Measurements from ENCODE around the gene IRX4. TPM values are rescaled to one million over a fixed set of nuclear protein-coding genes. Genes with fewer than 3 reads are reported as not detected.

IRX4 gene
- total RNA-seq, 2 donors from 2014 or later, result not detected

DNA sequence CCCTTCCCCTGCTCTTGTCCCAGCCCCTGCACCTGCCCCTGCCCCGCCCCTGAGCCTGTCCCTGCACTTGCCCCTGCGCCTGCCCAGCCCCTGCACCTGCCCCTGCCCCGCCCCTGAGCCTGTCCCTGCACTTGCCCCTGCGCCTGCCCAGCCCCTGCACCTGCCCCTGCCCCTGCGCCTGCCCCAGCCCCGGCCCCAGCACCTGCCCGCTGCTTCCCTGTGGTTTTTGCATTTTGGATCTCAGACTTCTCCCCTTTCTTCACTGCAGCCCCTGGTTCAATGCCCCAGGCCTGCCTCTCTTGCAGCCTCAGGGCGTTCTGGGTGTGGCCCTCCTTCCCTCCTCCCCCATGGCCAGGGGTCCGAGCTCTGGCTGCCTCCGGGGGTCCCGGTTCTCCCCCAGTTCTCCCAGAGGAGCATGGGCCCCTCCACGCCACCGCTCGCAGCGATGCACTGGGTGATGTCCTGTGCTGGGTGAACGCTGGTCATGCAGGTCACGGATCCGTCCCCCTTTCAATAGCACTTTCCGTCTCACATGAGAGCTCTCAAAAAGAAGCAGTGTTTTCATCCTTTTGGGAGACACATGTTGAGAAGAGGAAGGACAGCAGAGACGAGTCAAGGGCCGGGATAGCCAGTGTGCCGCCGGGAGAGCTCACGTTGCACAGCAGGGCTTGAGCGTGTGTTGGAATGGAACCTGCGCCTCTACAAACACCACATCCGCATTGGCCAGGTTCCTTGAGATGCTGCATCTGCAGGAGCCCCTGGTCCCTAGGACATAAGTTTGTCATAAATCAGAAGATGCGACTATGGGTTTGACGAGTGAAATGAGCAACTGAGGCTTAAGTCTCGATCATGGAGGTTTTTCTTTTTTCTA, 44.0 kb upstream of the IRX4 start:
- Histone ChIP-seq H3K4me1 (no peaks in the 10 kb centered on the region), H3K36me3 (no peaks in the 10 kb centered on the region), H3K27me3 (peaks cover 14% of the 10 kb centered on the region), H3K9ac (ENCODE audit: low read depth in 2 of 2, low read length in 2 of 2) (no peak overlapping the region), H3K27ac (no peak overlapping the region), H3K4me3 (no peak overlapping the region), H3K9me3 (no peaks in the 10 kb centered on the region)
- intact Hi-C loops (cut with DNase I), result no loop called here
- no peak for DNase-seq
- TF ChIP-seq, protein P1, sequence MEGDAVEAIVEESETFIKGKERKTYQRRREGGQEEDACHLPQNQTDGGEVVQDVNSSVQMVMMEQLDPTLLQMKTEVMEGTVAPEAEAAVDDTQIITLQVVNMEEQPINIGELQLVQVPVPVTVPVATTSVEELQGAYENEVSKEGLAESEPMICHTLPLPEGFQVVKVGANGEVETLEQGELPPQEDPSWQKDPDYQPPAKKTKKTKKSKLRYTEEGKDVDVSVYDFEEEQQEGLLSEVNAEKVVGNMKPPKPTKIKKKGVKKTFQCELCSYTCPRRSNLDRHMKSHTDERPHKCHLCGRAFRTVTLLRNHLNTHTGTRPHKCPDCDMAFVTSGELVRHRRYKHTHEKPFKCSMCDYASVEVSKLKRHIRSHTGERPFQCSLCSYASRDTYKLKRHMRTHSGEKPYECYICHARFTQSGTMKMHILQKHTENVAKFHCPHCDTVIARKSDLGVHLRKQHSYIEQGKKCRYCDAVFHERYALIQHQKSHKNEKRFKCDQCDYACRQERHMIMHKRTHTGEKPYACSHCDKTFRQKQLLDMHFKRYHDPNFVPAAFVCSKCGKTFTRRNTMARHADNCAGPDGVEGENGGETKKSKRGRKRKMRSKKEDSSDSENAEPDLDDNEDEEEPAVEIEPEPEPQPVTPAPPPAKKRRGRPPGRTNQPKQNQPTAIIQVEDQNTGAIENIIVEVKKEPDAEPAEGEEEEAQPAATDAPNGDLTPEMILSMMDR (IDR thresholded peaks at IDR 0.05), result no peak

GRCh38 chr5:1926071-1926440, 43.3 kb upstream of the IRX4 start:
- H3K36me3 ChIP-seq, result no peaks in the 10 kb centered on the region
- no peak for DNase-seq
- TF ChIP-seq, protein P1 (IDR thresholded peaks at IDR 0.05), result no peak
- H3K4me1 ChIP-seq, result no peaks in the 10 kb centered on the region
- intact Hi-C loops (cut with DNase I), result no loop called here
- H3K27me3 ChIP-seq, result peaks cover 8% of the 10 kb centered on the region
- no peaks in the 10 kb centered on the region for H3K9me3 ChIP-seq
- H3K27ac ChIP-seq, result no peak overlapping the region
- no peak overlapping the region for H3K9ac ChIP-seq (ENCODE audit: low read depth in 2 of 2, low read length in 2 of 2)
- H3K4me3 ChIP-seq, result no peak overlapping the region

- DNase-seq, result no peak
- H3K9me3 ChIP-seq, result no peaks in the 10 kb centered on the region
- intact Hi-C loops (cut with DNase I), result no loop called here
- H3K36me3 ChIP-seq, result no peaks in the 10 kb centered on the region
- H3K9ac ChIP-seq (ENCODE audit: low read depth in 2 of 2, low read length in 2 of 2), result no peak overlapping the region
- TF ChIP-seq, protein P1 (IDR thresholded peaks at IDR 0.05), result no peak
- no peak overlapping the region for H3K27ac ChIP-seq
- peaks cover 1% of the 10 kb centered on the region for H3K27me3 ChIP-seq
- H3K4me3 ChIP-seq, result no peak overlapping the region
- no peaks in the 10 kb centered on the region for H3K4me1 ChIP-seq
Observed at GRCh38 chr5:1925111-1926070, 42.7 kb upstream of the IRX4 start.

DNA sequence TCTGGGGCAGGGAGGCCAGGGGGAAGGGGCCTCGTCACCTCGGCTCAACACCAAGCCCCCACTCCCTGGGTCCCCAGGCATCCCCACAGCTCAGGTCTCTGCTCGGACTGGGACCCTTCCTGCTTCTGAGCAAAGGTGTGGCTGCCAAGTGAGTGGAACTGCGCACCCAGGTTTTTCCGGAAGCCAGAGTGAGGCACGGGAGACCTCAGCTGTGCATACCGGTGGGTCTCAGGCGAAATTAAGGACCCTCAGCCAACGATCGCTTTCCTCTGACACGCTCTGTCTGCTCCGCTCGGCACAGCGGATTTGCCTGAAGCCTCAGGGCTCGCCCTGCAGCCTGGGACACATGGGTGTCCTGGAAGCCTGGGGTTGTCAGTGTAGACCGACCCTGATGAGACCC, 41.0 kb upstream of the IRX4 start:
- Histone ChIP-seq H3K4me3 (no peak overlapping the region), H3K36me3 (no peaks in the 10 kb centered on the region), H3K9ac (ENCODE audit: low read depth in 2 of 2, low read length in 2 of 2) (no peak overlapping the region), H3K4me1 (no peaks in the 10 kb centered on the region), H3K27ac (no peak overlapping the region), H3K27me3 (no peaks in the 10 kb centered on the region), H3K9me3 (no peaks in the 10 kb centered on the region)
- TF ChIP-seq, protein P1 (IDR thresholded peaks at IDR 0.05), result no peak
- no peak for DNase-seq
- intact Hi-C loops (cut with DNase I), result no loop called here

DNA sequence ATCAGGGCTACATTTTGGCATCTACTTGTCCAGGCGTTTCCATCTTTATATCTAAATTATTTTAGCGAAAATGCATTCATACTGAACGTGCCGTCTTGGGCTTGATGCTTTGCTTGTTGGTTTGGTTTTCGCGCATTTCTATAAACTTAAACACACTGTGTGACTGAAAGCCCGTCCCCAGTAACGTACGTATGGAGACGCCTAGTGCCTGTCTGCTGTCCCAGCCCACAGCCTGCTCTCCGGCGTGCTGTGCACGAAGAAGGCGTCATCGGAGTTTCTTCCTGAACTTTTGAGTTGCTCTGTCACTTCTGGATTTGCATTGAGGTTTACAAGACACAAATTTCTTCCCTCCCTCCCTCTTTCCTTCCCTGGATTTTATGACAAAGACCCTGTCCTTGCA, 40.6 kb upstream of the IRX4 start:
- Histone ChIP-seq H3K36me3 (no peaks in the 10 kb centered on the region), H3K27me3 (no peaks in the 10 kb centered on the region), H3K4me3 (no peak overlapping the region), H3K4me1 (no peaks in the 10 kb centered on the region), H3K9ac (ENCODE audit: low read depth in 2 of 2, low read length in 2 of 2) (no peak overlapping the region), H3K9me3 (no peaks in the 10 kb centered on the region), H3K27ac (no peak overlapping the region)
- TF ChIP-seq, protein P1 (IDR thresholded peaks at IDR 0.05), result no peak
- no peak for DNase-seq
- intact Hi-C loops (cut with DNase I), result no loop called here
